ENCODE data around the gene ADGRD1.

DNA sequence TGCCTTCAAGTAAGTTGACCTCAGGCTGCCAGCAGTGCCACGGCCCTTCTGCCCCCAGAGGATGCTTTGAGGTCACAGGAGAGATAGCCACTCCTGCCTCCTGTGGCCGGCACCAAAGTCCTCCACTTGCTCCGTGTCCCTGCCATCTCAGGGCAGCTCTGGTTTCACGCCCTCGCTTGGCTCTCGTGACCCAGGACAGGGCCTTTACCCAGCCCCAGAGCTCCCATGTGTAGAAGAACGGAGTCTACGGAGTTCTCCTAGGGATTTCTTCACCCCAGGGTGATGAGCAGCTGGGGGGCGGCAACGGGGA lies 178.1 kb downstream of the ADGRD1 start:
- TF ChIP-seq TAF1 (IDR thresholded peaks at IDR 0.05; ENCODE audit: borderline replicate concordance, insufficient read depth, low read length) (no peak), POLR2AphosphoS5 (IDR thresholded peaks at IDR 0.05; ENCODE audit: low read depth, low read length) (no peak), SIN3A (IDR thresholded peaks at IDR 0.05; ENCODE audit: borderline replicate concordance, insufficient read depth, low read length) (no peak)
- TF ChIP-seq, protein P1, sequence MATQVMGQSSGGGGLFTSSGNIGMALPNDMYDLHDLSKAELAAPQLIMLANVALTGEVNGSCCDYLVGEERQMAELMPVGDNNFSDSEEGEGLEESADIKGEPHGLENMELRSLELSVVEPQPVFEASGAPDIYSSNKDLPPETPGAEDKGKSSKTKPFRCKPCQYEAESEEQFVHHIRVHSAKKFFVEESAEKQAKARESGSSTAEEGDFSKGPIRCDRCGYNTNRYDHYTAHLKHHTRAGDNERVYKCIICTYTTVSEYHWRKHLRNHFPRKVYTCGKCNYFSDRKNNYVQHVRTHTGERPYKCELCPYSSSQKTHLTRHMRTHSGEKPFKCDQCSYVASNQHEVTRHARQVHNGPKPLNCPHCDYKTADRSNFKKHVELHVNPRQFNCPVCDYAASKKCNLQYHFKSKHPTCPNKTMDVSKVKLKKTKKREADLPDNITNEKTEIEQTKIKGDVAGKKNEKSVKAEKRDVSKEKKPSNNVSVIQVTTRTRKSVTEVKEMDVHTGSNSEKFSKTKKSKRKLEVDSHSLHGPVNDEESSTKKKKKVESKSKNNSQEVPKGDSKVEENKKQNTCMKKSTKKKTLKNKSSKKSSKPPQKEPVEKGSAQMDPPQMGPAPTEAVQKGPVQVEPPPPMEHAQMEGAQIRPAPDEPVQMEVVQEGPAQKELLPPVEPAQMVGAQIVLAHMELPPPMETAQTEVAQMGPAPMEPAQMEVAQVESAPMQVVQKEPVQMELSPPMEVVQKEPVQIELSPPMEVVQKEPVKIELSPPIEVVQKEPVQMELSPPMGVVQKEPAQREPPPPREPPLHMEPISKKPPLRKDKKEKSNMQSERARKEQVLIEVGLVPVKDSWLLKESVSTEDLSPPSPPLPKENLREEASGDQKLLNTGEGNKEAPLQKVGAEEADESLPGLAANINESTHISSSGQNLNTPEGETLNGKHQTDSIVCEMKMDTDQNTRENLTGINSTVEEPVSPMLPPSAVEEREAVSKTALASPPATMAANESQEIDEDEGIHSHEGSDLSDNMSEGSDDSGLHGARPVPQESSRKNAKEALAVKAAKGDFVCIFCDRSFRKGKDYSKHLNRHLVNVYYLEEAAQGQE (IDR thresholded peaks at IDR 0.05; ENCODE audit: insufficient read depth in 1 of 2, low read depth in 2 of 2, low read length in 2 of 2): no peak

All from PFSK-1 (cell line).